Measurements from ENCODE around the gene PRODH2.
A peak's percentile ranks its signal among the peaks of the same experiment; 100 is the strongest.
"Not testable (repeated sequence)": the region's sequence is repeated elsewhere in the genome, so short reads cannot be mapped to it uniquely, and the experiment has no call there.

Gene PRODH2

DNA sequence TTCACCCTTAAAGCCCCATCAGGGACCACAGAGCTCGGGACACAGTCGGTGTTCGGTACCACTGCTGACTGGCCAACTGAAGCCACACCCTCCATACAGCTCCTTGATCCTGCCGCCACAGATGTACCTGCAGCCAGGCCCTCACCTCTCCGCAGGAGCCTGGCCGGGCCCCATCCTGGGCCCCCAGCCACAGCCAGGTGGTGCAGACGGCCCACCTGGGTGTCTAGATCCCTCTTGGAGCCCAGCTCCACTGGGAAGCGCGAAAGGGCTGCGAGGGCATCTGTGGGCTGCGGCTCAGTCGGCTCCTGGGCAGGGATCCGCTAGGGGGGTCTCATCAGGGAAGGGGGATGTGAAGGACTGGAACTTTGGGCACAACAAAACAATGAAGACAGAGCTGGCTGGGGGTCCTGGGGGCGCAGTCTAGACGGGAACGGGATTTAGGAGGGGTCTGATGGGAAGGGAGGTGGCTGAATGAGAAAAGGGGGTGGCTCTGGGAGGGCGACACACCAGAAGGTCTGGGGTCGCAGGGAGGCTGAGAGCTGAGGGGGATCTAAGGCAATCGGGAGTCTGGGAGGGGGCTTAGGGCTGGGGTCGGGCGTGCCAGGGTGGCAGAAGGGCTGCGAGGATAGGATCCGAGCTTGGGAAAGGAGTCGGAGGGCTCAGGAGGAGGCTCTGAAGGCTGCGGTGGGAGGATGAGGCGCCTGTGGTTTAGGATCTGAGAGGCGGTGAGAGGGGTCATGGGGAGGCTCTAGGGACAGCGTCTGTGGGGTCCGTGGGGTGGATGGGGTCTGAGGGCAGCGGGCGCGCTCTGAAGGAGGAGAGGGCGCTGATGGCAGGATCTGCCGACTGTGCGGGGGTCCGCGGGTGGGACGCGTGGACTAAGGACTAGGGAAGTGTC is 15.8 kb downstream of the PRODH2 start:
- DNase-seq: no peak

DNA sequence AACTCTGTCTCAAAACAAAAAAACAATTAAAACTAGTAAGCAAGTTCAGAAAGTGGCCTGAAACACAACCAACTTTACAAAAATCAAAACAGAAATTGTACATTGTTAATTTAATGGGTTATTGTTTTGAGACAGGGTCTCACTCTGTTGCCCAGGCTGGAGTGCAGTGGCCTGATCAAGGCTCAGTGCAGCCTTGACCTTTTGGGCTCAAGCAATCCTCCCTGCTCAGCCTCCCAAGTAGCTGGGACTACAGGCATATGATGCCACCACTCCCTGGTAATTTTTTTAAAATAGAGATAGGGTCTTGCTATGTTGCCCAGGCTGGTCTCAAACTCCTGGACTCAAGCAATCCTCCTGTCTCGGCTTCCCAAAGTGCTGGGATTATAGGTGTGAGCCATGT is 17.1 kb downstream of the PRODH2 start:
- not testable (repeated sequence) for DNase-seq

DNA sequence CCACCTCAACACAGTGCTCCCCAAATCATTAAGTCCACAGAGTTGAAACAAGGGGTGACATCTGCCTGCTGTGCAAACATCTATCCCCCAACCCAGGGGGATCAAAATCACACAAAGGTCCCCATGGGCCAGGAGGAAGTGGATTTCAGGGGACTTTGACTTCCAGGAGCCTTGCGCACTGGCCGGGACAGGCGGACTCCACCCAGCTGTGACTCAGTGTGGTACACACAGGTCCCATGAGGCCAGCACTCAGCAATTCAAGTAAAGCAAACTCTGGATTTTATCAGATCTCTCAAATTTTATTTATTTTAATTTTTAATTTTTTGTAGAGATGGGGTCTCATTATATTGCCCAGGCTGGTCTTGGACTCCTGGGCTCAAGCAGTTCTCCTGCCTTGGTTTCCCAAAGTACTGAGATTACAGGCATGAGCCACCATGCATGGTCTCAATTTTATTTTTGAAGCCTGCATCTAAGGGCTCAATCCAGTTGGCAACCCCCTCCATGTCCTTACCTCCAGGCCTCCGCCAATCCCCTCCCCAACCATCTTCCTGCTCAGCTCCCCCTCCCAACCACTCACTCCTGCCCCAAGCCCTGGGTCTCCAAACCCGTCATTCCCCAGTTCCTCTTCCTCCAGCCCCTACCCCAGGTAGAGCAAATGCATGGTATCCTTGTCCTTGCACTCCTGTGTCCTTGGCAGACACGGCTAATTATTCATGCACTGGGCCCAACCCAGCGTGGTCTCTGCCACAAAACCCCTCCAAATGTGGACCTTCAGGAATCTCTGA is 19.1 kb downstream of the PRODH2 start:
- DNase-seq: no peak

DNA sequence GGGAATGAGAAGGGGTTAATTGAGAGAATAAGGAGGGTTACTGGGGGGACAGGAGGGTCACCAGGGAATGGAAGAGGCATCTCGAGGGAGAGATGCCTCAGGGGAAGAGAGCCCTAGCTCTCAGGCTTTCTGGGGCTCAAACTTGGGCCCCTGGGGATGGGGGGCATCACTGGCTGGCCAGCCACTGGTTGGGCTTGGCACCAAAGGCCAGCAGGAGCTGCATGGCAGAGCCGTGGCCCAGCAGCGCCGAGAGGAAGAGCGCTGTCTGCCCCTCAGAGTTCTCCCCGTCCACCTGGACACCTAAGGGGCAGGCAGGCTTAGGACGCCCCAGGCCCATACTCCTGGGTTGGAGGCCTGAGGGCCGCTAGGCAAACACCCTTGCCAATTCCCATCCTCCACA is 19.8 kb downstream of the PRODH2 start:
- no peak for DNase-seq

DNA sequence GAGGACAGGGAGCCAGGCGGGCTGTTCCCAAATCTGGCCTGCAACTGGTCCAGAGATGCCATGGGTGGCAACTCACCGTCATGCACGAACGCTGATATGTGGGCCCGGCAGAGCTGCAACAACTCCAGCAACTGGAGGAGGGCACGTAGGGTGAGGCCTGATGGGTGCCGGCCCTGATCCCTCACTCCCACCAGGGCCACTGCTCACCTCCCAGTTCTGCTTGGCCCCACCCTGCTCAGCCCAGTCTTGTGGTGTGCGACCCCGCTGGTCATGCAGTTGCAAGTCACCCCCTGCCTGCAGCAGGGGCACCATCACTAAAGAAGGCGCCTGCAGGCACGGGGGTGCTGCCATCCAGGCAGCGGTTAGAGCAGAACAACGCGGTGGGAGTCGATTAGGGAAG is 20.3 kb downstream of the PRODH2 start:
- DNase-seq: no peak

DNA sequence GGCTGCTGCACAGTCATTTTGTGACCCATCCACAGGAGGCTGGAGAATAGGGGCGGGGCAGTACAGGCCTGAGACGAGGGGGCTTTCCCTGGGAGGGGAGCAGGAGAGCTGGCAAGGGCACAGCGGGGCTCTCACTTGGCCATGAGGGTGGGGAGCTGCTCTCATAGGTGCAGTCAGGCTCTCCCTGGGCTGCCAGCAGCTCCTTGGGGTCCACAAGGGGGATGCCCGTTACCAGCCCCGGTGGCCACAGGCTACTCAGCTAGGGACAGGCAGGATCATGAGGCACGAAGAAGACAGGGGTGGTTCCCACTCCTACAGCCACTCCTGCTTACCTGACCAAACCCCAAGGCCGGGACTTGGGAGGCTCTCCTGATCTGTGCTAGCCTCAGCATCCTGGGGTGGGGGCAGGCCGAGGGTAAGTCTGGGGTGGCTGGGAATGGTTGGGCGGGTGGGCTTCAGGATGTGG is 20.8 kb downstream of the PRODH2 start:
- DNase-seq: no peak

DNA sequence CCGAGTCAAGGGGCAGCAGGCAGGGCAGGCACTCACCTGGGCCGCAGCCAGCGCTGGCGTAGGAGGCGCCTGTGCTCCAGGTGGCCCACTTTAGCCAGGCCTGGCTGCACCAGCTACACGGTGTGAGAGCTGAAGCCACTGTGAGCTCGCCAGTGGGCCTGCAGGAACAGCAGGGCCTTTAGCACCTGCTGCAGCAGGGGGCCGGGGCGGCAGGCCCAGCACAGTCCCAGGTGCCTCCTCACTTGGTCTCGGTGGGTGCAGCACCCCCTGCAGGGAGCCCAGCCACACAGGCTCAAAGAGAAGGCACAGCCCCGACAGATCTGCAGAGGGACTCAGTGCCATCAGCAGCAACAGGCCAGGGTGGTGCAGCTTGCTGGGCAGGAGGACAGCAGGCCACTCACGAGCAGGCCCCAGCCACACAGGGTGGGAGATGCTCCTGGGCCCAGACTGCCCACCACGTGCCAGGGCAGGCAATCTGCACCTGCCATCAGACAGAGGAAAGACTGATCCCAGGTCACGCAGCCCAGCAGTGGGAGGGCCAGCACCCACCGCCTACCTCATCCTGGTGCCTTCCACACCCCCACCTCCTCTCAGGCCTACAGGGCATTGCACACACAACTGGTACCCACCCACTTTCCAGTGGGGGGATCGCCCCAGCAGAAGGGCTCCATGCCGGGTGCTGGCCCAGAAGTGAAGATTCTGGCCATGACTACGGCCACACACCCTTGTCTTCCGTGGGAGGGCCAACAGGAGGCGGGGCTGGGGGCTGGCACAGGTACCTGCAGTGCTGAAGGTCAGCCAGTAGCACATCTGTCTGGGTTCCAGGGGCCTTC is 21.4 kb downstream of the PRODH2 start:
- peak; percentile 40 for DNase-seq

DNA sequence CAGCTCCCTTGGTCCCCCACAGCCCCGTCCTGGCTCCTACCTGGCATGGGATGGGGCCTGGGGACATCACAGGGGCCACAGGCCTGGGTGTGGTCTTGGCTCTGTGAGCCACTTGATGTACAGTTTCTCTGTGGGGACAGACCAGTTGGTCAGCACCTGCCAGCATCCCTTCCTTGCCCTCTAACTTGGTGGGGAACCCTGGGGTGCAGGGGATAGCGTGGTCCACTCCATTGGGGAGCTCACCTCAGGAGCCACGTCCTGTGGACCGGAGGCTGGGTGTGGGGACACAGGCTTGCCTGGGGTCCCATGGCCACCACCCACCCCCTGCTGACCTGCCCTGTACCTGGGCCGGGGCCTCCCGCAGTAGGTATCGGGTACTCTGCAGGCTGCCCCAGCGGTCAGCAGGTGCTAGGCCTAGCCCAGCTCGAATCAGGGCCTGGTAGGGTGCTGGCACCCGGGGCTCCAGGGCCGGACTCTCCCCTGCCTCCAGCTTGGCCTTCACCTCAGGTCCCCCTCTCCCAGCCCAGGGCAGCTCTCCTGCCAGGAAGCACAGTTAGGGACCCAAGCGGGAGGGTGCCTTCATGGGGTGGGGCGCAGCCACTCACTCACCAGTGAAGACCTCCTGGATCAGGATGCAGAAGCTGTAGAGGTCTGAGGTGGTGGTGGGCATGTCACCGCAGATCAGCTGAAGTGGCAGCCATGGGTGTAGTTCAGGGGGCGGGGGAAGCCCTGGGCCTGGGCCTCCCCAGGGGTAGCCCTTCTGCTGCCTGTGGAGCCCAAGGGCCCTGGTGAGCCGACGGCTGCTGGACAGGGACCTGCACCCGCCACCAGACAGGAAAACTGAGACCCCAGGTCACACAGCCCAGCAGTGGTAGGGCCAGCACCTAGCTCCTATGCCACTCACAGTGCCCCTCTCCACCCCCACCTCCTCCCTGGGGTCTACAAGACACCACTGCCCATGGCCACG is 22.4 kb downstream of the PRODH2 start:
- no peak for DNase-seq

DNA sequence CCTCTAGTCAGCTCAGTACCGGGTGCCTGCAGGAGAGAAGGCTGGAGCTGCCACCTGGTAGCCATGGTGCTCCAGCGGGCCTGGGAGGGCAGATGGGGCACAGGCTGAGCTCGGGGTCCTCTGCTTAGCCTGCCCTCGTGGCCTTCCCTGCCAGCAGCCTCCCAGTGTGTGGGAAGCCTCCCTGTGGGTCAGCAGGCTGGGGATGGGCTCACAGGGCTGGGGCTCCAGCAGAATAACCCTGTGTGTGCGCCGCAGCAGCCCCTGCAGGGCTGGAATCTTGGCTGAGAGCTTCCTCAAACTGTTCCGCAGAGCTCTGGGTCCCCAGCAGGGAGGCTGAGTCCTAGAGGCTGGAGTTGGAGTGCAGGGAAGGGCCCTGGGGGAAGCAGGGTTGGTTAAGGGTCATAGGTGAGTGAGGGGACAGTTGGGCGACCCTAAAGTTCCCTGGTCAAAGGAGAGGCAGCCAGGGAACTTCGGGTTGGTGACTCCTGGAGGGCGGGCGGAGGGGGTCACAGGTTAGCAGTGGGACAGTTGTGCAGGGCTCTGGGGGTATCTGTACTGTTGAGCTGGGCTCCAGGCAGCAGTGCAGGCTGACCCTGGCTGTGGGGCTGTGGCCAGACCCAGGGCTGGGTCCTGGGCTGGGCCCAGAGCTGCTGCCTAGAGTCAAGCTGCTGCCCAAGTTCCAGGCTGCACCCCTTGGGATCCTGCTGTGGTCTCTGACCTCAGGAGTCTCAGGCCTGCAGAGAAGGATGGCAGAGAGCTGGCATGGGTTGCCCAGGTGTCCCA is 23.3 kb downstream of the PRODH2 start:
- DNase-seq: no peak

DNA sequence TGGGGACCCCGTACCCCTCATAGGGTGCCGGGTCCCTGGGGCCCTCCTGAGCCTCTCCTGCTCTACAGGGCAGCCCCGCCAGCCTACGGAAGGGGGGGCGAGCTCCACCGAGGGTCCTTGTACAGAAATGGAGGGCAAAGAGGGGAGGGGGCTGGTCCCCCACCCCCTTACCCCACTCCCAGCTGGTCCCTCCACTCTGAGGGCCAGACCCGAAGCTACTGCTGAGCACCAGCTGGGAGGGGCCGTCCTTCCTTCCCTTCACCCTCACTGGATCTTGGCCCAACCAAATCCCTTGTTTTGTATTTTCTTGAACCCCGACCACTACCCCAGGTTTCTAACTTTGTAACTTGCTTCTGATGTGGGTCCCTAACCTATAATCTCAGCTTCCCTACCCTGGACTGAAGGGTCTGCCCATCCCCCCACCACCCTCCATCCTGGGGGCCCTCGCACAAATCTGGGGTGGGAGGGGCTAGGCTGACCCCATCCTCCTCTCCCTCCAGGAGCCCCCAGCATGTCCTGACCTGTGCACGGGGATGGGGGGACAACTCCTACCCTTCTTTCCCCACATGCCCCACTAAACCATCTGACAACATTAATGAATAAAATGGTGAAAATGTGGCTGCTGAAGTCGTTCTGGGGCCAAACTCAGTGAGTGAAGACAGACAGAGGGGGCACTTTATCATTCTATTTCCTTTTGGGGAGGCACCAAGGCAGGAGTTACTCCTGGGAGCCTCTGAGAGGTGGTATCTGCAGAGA is 24.3 kb downstream of the PRODH2 start:
- DNase-seq: no peak

DNA sequence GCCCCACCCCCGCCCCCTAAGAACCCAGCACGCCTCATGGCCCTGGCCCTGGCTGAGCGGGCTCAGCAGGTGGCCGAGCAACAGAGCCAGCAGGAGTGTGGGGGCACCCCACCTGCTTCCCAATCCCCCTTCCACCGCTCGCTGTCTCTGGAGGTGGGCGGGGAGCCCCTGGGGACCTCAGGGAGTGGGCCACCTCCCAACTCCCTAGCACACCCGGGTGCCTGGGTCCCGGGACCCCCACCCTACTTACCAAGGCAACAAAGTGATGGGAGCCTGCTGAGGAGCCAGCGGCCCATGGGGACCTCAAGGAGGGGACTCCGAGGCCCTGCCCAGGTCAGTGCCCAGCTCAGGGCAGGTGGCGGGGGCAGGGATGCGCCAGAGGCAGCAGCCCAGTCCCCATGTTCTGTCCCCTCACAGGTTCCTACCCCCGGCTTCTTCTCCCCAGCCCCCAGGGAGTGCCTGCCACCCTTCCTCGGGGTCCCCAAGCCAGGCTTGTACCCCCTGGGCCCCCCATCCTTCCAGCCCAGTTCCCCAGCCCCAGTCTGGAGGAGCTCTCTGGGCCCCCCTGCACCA is 25.3 kb downstream of the PRODH2 start:
- DNase-seq: no peak

DNA sequence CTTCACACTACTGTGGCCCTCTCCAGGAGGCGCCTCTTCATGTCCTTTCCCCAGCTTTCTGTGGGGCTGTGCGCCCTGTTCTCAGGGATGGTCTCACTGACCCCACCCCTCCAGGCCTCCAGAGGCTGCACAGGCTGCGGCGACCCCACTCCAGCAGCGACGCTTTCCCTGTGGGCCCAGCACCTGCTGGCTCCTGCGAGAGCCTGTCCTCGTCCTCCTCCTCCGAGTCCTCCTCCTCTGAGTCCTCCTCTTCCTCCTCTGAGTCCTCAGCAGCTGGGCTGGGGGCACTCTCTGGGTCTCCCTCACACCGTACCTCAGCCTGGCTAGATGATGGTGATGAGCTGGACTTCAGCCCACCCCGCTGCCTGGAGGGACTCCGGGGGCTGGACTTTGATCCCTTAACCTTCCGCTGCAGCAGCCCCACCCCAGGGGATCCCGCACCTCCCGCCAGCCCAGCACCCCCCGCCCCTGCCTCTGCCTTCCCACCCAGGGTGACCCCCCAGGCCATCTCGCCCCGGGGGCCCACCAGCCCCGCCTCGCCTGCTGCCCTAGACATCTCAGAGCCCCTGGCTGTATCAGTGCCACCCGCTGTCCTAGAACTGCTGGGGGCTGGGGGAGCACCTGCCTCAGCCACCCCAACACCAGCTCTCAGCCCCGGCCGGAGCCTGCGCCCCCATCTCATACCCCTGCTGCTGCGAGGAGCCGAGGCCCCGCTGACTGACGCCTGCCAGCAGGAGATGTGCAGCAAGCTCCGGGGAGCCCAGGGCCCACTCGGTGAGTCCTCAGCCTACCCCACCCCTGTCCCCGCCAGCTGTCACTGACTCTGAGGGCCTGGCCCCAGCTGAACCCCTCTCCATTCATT is 26.1 kb downstream of the PRODH2 start:
- no peak for DNase-seq

DNA sequence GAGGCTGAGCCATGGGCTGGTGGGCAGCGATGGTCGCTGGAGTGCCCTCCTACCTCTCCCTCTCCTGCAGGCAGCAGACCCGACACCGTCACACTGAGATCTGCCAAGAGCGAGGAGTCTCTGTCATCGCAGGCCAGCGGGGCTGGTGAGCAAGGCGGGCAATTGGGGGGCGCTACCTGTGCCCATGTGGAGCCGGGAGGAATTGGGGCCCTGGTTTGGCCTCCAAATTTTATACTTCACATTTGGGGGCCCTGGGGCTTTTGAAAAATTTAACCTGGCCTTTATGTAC is 27.4 kb downstream of the PRODH2 start:
- DNase-seq: no peak

DNA sequence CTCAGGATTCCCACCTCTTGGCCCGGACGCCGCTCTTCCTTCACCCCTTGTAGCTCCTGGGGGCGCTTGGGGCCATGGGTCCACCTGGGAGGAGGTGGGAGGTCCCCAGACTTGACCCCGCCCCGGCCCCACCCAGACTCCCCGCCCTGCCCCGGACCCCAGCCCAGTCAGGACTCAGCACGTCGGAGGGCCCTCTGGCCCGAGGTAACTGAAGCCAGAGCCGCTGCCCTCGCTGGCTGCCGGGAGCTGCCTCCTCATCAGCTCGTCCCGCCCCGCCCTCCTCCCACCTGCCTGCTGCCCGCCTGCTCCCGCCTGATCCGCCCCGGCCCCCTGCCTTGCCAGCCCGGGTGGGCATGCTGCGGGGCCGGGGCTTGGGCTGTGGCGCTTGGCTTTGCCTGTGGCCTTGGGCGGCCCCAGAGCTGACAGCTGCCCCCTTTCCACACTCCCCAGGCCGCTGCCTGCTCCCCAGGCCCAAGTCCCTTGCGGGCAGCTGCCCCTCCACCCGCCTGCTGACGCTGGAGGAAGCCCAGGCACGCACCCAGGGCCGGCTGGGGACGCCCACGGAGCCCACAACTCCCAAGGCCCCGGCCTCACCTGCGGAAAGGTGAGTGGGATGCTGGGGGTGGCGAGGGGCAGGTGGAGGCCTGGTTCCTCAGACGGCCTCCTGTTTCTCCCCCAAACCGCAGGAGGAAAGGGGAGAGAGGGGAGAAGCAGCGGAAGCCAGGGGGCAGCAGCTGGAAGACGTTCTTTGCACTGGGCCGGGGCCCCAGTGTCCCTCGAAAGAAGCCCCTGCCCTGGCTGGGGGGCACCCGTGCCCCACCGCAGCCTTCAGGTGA is 27.9 kb downstream of the PRODH2 start:
- DNase-seq: no peak

DNA sequence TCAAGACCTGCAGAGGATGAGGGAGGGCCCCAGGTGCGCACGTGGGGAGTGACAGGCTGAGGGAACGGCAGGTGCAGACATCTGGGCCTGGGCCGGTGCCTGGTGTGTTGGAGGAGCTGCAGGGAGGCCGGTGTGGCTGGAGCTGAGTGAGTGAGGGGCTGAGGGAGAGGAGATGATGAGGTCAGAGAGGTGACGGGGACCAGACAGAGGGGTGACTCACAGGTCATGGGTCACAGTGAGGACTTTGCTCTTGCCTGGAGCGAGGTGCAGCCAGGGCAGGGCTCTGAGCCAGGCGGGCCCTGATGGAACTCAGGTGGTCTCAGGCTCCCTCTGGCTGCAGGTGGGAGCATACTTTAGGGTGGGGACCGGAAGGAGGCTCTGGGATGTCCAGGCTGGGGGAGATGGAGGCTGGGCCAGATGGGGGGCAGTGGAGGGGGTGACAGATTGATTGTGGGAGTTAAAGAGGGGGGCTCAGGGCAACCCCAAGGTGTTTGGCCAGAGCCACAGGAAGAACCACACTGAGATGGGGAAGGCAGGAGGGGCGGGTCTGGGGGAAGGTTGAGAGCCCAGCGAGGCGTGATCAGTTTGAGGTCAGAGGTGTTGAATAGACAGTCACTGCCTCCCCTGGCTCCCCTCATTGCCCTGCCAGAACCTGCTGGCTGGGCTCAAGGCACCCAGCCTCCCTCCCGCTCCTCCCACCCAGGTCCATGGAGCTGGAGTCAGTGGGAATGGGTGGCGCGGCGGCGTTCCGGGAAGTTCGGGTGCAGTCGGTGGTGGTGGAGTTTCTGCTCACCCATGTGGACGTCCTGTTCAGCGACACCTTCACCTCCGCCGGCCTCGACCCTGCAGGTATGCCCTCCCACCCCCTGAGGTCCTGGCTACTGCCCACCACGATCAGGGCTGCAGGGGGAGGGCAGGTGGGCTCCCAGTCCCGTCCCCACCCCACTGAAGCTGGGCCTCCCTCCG is 28.9 kb downstream of the PRODH2 start:
- DNase-seq: no peak

DNA sequence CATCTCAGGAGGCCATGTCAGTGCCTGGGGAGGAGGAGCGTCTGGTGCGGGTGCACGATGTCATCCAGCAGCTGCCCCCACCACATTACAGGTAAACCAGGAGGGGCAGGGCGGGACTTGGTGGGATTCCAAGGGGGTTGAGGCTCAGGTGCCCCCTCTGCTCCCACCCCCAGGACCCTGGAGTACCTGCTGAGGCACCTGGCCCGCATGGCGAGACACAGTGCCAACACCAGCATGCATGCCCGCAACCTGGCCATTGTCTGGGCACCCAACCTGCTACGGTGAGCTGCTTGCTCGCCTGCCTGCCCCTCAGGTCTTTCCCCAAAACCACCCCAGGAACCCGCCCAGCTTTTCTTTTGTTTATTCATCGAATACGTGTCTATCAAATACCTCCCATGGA is 30.1 kb downstream of the PRODH2 start:
- DNase-seq: no peak

DNA sequence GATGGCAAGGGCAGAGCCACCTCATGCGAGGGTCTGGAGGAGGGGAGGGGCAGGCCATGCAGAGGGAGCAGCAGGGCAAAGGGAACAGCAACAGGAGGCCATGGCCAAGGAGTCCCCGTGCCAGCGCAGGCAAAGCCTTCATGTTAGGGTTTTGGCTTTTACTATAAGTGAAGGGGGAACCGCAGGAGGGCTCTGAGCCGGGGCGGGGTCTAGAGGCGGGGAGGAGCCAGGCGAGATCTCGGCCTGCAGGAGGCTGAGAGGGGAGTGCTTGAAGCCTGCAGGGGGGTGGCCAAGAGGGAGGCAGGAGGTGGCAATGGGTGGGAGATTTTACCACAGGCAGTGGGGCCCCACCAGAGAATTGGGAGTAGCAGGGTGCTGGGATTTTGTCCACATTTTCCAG is 31.0 kb downstream of the PRODH2 start:
- no peak for DNase-seq

All from NCI-H1105 (cell line).